Chondrocyte (in vitro differentiated cells): ENCODE measurements around the gene KCNQ1. TPM values are rescaled to one million over a fixed set of nuclear protein-coding genes. Genes with fewer than 3 reads are reported as not detected.

Experiments used
- DNase-seq: peaks from one replicate; pipeline ENCODE4 v3.0.0; 2021; ENCODE audit warnings: mixed read lengths, low spot score
- H3K27ac Mint-ChIP-seq: one replicate; pipeline ENCODE4 v1.8.0; 2021; ENCODE audit warnings: mild to moderate bottlenecking, moderate library complexity, mixed read lengths; ENCODE audit not compliant: unreplicated experiment
- H3K27me3 Mint-ChIP-seq: 2 replicates; pipeline ENCODE4 v1.8.0; 2021; ENCODE audit warnings: low read depth, mixed read lengths
- H3K36me3 Mint-ChIP-seq: 2 replicates; pipeline ENCODE4 v1.8.0; 2021; ENCODE audit warnings: low read depth, mixed read lengths
- H3K4me1 Mint-ChIP-seq: 2 replicates; pipeline ENCODE4 v1.8.0; 2021; ENCODE audit warnings: low read depth, mild to moderate bottlenecking, mixed read lengths
- H3K4me3 Mint-ChIP-seq: one replicate; pipeline ENCODE4 v1.8.0; 2021; ENCODE audit warnings: mild to moderate bottlenecking, moderate library complexity, mixed read lengths; ENCODE audit not compliant: unreplicated experiment
- H3K9me3 Mint-ChIP-seq: 2 replicates; pipeline ENCODE4 v1.8.0; 2021; ENCODE audit warnings: low read depth, mixed read lengths
- CTCF ChIP-seq: fragments of 200-600 bp; sonication (generic); IDR thresholded peaks from 2 replicates; pipeline ENCODE4 v1.5.0; 2021; ENCODE audit warnings: antibody characterized with exemption, mild to moderate bottlenecking, moderate library complexity
- total RNA-seq: library from RNA; stranded (reverse); gene quantifications from 3 replicates; pipeline ENCODE4 v1.2.1, GENCODE V29; 2021

The KCNQ1 gene
- total RNA-seq, 1 donor from 2014 or later = not detected

DNA sequence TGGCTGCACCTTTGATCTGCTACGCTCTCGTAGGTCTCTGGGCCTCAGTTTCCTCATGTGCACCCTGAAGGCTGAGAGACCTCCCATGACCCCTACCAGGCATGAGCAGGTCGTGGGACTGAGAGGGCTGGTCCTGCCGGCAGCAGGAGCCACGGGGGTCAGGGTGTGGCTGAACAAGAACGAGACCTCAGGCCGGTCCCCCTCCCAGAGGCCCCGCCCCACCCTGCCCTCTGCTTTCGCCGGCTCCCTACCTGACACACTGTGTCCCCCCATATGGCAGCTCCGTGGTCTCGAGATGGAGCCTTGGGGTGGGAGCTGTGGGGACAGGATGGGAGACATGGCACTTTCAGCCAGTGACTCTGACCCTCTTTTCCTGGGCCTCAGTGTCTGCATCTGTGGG is 400.2 kb downstream of the KCNQ1 start:
- H3K27me3 Mint-ChIP-seq = peaks cover 6% of the 10 kb centered on the region
- DNase-seq = no peak
- no peak for TF ChIP-seq CTCF

GRCh38 chr11:2846056-2846455 is 401.2 kb downstream of the KCNQ1 start:
- DNase-seq = no peak
- H3K4me3 Mint-ChIP-seq = no peak overlapping the region
- no peaks in the 10 kb centered on the region for H3K9me3 Mint-ChIP-seq
- H3K27ac Mint-ChIP-seq = no peak overlapping the region
- H3K36me3 Mint-ChIP-seq = no peaks in the 10 kb centered on the region
- TF ChIP-seq CTCF = no peak
- no peaks in the 10 kb centered on the region for H3K4me1 Mint-ChIP-seq
- peaks cover 4% of the 10 kb centered on the region for H3K27me3 Mint-ChIP-seq

More for the DNA sequence above, 400.2 kb downstream of the KCNQ1 start:
- H3K4me3 Mint-ChIP-seq = no peak overlapping the region
- H3K27ac Mint-ChIP-seq = no peak overlapping the region
- no peaks in the 10 kb centered on the region for H3K4me1 Mint-ChIP-seq
- H3K36me3 Mint-ChIP-seq = no peaks in the 10 kb centered on the region
- no peaks in the 10 kb centered on the region for H3K9me3 Mint-ChIP-seq

GRCh38 chr11:2846470-2846869 is 401.7 kb downstream of the KCNQ1 start:
- no peaks in the 10 kb centered on the region for H3K36me3 Mint-ChIP-seq
- no peaks in the 10 kb centered on the region for H3K9me3 Mint-ChIP-seq
- no peak for TF ChIP-seq CTCF
- H3K4me3 Mint-ChIP-seq = no peak overlapping the region
- DNase-seq = no peak
- H3K27me3 Mint-ChIP-seq = peaks cover 4% of the 10 kb centered on the region
- H3K27ac Mint-ChIP-seq = no peak overlapping the region
- H3K4me1 Mint-ChIP-seq = no peaks in the 10 kb centered on the region

DNA sequence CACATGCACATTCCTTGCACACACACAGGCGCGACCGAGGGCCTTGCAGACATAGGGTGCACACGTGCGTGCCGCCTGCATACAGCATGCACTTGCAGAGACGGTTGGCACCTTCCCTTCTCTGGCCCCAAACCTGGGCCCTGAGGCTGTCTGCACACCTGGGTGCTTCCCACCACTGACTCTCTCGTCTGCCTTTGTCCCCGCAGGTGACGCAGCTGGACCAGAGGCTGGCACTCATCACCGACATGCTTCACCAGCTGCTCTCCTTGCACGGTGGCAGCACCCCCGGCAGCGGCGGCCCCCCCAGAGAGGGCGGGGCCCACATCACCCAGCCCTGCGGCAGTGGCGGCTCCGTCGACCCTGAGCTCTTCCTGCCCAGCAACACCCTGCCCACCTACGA is 402.8 kb downstream of the KCNQ1 start:
- Mint-ChIP-seq H3K9me3 (no peaks in the 10 kb centered on the region), H3K27me3 (peaks cover 2% of the 10 kb centered on the region), H3K4me3 (no peak overlapping the region), H3K4me1 (no peaks in the 10 kb centered on the region), H3K36me3 (no peaks in the 10 kb centered on the region), H3K27ac (no peak overlapping the region)
- no peak for TF ChIP-seq CTCF
- no peak for DNase-seq

GRCh38 chr11:2848497-2848896 is 403.7 kb downstream of the KCNQ1 start:
- no peak for DNase-seq
- no peaks in the 10 kb centered on the region for H3K36me3 Mint-ChIP-seq
- no peak for TF ChIP-seq CTCF
- no peaks in the 10 kb centered on the region for H3K4me1 Mint-ChIP-seq
- H3K27ac Mint-ChIP-seq = no peak overlapping the region
- H3K27me3 Mint-ChIP-seq = peaks cover 2% of the 10 kb centered on the region
- H3K4me3 Mint-ChIP-seq = no peak overlapping the region
- H3K9me3 Mint-ChIP-seq = no peaks in the 10 kb centered on the region
